Endometrial microvascular endothelial cells (primary cell): Measurements from ENCODE around the gene PARD6A. TPM values are rescaled to one million over a fixed set of nuclear protein-coding genes. Genes with fewer than 3 reads are reported as not detected.

Experiments used
- in situ Hi-C: cut with HindIII; loops from 2 replicates; pipeline ENCODE4 v1.10.0; 2017; ENCODE audit warnings: low sequenced_read_pairs, low pct_unique_long_range_greater_than_20kb; ENCODE audit errors: inconsistent ontology term
- total RNA-seq: library from RNA; depleted of rRNA; stranded (reverse); fragments of >200 nt; gene quantifications from one replicate; pipeline ENCODE4 v1.2.3, GENCODE V29; 2015; ENCODE audit errors: inconsistent ontology term

PARD6A gene
- total RNA-seq, 1 donor from 2014 or later, result 2.5 TPM

DNA sequence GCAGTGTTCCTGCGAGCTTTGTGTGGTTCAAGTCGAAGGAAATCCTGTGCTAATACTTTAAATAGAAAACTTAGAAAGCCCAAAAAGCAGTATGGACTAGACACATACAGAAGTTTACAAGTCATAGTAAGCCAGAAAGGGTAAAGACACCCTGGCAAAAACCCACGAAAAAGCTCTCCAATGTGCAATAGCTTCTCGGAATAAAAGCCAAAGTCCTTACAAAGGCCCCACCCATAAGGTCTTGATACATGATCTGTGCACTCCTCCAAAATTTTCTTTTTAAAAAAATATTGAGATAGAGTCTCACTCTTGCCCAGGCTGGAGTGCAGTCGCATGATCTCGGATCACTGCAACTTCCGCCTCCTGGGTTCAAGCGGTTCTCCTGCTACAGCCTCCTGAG, 16.2 kb downstream of the PARD6A start:
- in situ Hi-C loops, result loop anchor here (25.0 kb wide), 1 partner anchor 135 kb away; the partner anchor contains the start of genes RANBP10 and TSNAXIP1

DNA sequence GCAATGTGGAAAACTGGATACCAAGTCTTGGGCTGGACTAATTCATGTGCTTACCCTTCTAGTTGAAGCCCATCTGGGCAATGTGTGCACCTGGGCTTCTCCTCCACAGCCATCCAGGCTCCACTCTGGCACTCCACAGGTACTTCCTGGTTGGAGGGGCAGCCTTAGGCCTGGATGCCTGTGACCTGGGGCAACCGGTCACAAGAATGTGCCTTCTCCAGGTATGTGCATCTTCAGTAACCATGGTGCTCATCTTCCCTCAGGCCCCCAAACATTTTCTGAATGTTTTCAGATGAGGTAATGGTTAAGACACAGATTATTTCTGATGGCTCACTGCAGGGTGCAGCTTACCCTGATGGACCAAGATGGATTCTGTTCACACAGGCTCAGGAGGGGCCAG, 17.0 kb downstream of the PARD6A start:
- in situ Hi-C loops, result loop anchor here (25.0 kb wide), 1 partner anchor 135 kb away; the partner anchor contains the start of genes RANBP10 and TSNAXIP1

DNA sequence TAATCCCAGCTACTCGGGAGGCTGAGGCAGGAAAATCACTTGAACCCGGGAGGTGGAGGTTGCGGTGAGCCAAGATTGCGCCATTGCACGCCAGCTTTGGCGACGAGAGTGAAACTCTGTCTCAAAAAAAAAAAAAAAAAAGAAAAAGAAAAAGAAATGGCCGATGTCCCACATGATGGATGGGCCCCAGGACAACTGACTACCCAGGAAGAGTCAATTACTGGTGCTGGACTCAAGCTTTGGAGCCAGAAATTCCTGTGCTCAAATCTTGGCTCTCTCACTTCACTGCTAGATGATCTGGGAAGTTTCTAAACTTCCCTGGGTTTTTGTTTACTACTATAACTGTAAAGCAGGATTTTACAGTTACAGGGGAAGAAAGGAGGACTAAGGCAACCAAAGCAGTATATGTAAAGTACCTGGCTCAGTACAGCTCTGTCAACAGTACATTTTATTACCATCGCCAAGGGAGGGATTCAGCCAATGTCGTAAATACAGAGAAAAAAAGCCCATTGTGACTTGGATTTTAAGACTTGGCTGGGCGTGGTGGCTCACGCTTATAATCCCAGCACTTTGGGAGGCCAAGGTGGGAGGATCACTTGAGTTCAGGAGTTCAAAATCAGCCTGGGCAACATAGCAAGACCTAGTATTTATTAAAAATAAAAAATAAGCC, 17.7 kb downstream of the PARD6A start:
- in situ Hi-C loops, result loop anchor here (25.0 kb wide), 1 partner anchor 134 kb away; the partner anchor contains the start of genes RANBP10 and TSNAXIP1

DNA sequence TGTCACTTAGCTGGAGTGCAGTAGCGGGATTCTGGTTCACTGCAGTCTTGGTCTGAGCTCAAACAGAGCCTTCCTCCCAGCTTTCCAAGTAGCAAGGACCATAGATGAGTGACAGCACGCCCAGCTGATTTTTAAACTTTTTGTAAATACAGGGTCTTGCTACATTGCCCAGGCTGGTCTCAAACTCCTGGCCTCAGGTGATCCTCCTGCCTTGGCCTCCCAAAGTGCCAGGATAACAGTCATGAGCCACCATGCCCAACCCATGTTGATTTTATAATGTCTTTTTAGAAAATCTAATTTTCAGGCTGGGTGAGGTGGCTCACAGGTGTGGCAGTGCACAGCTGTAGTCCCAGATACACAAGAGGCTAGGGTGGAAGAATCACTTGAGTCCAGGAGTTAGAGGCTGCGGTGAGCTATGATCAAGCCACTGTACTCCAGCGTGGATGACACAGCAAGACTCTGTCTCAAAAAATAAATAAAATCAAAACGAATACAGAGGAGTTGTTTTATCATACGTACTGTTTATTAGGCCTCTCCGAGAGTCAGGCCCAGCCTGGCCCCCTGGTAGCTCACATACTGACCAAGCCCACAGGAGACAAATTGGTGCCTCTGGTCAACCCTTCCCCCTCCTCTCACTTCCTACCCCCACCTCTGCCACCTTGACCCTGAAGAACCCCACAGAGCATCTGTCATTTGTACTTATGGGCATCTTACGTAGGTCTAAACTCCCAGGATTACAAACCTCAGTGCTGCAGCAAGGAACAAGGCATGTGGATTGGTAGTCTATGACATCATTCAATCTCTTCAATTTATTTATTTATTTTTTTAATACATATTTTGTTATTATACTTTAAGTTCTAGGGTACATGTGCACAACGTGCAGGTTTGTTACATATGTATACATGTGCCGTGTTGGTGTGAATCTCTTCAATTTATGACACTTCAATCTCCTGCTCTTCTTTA, 19.5 kb downstream of the PARD6A start:
- in situ Hi-C loops, result loop anchor here (25.0 kb wide), 1 partner anchor 132 kb away; the partner anchor contains the start of genes RANBP10 and TSNAXIP1

DNA sequence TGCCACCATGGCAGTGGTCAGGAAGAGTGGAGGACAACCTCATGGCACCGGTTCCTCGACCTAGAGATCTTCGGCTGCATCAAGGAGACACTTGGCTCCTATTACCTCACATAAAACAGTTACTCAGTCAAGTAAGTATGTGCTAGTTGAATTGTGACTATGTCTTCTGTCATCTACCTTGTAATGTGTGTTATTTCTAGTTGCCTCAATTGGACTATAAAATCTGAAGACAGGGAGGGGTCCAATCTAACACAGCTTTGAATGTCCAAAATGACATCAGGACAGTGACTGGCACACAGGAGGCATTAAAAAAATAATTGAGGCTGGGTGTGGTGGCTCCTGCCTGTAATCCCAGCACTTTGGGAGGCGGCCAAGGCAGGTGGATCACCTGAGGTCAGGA, 23.0 kb downstream of the PARD6A start:
- in situ Hi-C loops, result loop anchor here (25.0 kb wide), 1 partner anchor 129 kb away; the partner anchor contains the start of genes RANBP10 and TSNAXIP1

DNA sequence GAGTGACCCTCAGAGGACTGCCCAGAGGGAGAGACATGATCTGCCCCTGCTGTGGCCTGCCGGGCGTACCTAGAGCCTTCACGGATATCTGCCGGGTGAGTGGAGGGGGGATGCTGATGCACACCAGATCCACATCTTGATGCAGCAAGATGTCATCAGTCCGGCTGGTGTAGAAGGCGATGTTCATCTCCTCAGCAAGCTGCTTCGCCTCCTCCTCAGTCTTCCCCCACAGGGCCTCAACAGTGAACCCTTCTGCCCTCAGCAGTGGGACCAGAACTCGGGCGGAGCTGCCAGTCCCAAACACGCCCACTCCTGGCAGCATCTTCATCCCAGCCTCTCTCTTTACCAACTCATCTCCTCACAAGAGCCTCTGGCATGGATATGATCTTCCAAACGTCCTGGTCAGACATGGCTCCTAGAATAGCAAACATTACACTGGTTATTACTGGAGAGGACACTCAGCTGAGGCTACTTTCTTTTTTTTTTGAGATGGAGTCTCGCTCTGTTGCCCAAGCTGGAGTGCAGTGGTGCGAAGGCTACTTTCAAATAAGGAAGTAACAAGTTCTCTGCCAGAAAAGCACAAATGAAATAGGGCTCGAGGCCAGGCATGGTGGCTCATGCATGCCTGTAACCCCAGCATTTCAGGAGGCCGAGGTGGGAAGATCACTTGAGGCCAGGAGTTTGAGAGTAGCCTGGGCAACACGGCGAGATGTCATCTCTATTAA, 24.8 kb downstream of the PARD6A start:
- in situ Hi-C loops, result loop anchor here (25.0 kb wide), 1 partner anchor 127 kb away; the partner anchor contains the start of genes RANBP10 and TSNAXIP1

DNA sequence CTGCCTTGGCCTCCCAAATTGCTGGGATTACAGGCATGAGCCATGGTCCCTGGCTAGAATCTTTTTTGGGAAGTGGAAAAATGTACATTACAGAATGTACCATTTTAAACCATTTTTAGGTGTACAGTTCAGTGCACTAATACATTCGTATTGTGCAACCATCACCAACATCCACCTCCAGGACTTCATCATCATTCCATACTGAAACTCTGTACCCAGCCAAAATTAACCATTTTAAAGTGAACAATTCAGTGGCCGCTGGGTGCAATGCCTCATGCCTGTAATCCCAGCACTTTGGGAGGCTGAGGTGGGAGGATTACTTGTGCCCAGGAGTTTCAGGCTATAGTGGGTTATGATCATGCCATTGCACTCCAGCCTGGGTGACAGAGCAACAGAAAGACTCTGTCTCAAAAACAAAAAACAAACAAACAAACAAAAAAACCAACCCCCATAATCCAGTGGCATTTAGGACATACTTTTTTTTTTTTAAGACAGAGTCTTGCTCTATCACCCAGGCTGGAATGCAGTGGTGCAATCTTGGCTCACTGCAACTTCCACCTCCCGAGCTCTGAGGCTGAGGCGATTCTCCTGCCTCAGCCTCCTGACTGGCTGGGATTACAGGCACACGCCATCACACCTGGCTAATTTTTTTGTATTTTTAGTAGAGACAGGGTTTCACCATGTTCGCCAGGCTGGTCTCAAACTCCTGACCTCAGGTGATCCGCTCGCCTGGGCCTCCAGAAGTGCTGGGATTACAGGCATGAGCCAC, 32.9 kb downstream of the PARD6A start:
- in situ Hi-C loops, result loop anchor here (25.0 kb wide), 1 partner anchor 119 kb away; the partner anchor contains the start of genes RANBP10 and TSNAXIP1

DNA sequence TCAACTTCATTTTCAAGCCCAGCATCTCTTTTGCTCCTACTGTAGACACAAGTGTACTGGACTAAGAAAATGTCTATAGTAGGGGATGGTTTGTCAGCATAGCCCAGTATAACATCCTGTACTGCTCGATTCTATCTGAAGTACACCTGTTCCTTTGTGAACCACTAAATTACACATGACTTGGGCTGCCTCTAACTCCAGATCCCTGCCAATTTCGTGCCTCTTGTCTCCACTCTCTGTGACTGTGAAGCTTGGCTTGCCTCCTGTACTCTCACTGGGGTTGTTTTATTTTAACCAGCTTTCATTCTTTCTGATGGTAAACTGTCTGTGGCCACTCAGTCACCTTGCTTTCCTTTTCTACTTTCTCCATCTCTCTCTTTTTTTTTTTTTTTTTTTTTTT, 33.9 kb downstream of the PARD6A start:
- in situ Hi-C loops, result loop anchor here (25.0 kb wide), 1 partner anchor 118 kb away; the partner anchor contains the start of genes RANBP10 and TSNAXIP1

DNA sequence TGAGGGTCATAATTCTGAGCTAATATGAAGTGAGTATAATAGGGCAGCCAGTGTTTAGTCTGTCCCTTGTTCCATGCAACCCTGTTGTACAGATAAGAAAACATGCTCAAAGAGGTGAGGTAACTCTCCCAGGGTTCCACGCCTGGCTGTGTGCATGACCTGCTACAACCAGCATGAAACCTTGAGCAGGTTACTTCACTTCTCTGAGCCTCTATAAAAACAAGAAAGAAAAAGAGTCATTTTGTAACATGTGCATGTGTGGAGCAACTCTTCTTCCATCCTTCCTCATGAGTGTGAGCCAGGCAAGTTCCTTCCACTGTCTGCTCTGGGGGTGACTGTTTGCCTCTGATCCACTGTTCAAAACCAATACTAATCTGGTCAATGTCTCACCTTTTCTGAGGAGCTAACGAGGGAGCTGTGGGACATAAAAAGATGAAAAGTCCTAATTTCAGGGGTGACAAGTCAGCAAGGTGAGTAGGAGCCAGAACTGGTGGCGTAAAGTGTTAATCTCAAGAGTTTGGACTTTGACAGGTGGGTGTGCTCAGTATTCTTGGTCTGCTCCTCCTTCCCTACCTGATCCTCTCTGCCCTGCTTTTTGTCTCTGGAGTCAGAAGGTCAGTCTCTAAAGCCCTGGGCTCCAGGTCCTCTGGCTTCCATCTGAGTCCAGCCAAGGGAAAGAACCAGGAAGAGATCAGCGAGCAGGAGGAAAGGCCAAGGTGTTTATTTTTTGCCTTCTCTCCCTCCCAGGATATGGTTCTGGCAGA, 36.8 kb downstream of the PARD6A start:
- in situ Hi-C loops, result loop anchor here (25.0 kb wide), 1 partner anchor 115 kb away; the partner anchor contains the start of genes RANBP10 and TSNAXIP1

DNA sequence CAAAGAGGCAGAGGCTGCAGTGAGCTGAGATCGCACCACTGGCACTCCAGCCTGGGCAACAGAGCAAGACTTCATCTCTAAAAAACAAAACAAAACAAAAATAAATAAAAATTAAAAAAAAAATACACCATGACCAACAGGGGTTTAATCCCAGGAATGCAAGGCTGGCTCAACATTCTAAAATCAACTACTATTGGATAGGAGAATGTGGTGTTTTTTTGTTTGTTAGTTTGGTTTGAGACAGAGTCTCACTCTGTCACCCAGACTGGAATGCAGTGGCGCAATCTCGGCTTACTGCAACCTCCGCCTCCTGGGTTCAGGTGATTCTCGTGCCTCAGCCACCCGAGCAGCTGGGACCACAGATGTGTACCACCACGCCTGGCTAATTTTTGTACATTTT, 38.5 kb downstream of the PARD6A start:
- in situ Hi-C loops, result loop anchor here (25.0 kb wide), 1 partner anchor 113 kb away; the partner anchor contains the start of genes RANBP10 and TSNAXIP1

DNA sequence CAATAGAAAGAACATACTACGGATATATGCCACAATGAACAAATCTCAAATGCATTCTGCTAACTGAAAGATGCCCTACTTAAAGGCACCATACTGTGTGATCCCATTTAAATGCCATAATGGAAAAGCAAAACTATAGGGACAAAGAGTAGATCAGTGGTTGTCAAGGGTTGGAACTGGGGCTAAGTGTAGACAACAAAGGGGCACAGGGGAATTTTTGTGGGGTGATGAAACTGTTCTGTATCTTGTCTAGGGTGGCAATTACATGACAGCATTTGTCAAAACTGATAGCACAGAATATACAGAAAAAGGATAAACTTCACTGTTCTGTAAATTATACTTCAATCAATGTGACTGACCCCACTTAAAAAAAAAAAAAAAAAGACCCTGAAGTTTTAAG, 40.7 kb downstream of the PARD6A start:
- in situ Hi-C loops, result no loop called here

DNA sequence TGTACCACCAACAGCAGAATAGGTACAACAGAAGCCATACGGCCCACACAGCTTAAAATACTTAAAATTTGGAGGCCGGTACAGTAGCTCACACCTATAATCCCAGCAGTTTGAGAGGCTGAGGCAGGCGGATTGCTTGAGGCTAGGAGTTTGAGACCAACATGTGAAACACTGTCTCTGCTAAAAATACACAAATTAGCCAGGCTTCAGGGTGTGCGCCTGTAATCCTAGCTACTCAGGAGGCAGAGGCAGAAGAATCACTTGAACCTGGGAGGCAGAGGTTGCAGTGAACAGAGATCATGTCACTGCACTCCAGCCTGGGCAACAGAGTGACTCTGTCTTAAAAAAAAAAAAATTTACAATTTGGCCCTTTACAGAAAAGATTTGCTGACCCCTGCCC, 41.4 kb downstream of the PARD6A start:
- in situ Hi-C loops, result no loop called here

DNA sequence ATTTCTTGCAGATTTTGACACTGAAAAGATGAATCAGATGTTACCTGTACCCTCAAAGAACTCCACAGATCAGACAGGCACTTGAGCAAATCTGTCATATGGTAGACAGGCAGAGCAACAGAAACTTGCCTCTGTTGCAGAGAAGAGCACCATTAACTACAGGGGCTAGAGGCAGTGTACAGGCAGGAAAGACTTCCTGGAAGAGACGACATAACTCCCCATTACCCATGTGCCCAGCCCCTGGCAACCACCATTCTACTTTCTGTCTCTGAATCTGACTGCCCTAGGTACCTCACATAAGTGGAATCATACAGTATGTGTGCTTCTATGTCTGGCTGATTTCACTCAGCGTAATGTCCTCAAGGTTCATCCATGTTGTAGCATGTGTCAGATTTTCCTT, 42.9 kb downstream of the PARD6A start:
- in situ Hi-C loops, result no loop called here

DNA sequence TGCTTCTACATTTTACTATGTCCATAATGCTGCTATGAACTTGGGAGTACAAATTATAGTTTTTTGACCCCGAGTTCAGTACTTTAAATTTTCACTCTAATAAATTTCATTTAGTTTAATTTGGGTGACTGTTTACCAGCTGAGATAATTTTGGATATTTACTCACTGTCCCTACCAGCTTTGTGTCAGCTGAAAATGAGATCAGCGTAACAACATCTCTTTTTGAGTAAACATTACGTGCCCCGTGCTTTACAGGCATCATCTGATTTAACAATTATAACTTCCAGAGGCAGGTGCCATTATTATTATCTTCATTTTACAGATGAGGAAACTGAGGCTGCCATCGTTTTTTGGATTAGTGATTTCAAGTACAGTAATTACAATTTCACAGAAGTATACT, 43.4 kb downstream of the PARD6A start:
- in situ Hi-C loops, result no loop called here

DNA sequence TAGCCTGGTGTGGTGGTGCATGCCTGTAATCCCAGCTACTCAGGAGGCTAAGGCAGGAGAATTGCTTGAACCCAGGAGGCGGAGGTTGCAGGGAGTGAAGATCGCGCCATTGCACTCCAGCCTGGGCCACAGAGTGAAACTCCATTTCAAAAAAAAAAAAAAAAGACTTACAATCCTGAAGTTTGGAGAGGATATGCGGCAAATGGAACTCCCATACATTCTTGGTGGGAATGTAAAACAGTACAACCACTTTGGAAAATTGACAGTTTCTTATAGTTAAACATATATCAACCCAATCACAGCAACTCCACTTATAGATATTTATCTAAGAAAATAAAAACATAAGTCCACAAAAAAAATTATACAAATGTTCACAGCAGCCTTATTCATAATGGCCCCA, 46.5 kb downstream of the PARD6A start:
- in situ Hi-C loops, result no loop called here

DNA sequence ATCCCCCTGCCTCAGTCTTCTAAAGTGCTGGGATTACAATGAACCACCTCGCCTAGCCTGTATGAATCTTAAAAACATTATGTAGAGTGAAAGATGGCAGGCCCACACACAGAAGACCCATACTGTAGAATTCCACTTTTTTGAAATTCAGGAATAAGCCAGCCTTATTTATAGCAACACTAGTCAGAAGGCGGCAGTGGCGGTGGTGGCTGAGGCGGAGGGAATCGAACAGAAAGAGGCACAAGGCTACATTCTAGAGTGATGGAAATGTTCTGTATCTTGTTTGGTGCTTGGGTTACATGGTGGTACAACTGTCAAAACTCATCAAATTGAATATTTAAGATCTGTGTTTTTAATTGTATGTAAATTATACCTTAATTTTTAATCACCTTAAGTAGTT, 47.0 kb downstream of the PARD6A start:
- in situ Hi-C loops, result no loop called here

DNA sequence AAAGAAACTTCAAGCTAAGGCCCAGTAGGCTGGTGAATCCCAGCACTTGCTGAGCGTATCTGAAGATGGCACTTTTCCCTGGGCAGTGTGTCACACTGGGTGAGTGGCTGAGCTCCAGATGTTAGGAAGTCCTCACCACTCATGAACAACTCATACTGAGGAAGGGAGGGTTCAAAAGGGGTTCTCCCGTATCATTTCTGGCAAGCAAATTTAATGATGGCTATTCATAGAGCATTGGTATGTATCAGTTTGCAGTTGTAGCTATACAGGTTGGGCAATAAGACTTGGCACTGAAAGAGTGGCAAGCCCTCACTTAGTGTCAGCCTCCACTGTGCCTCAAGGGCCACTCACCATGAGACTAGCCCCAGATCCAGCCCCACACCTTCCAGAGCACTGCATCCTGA, 47.6 kb downstream of the PARD6A start:
- in situ Hi-C loops, result no loop called here
